ENCODE measurements around the gene LYRM4. TPM values are rescaled to one million over a fixed set of nuclear protein-coding genes. Genes with fewer than 3 reads are reported as not detected.

Gene LYRM4
- total and polyA plus RNA-seq, 2 experiments from 2014 or later: 51.0 to 62.0 TPM

- Histone ChIP-seq H4K20me1 (replicated peaks; ENCODE audit: insufficient read depth) (no peaks in the 10 kb centered on the region), H3F3A (replicated peaks; ENCODE audit: low read depth) (no peaks in the 10 kb centered on the region), H3K4me3 (no peak overlapping the region), H2AFZ (no peak overlapping the region), H3K4me1 (ENCODE audit: insufficient read depth) (peaks cover 6% of the 10 kb centered on the region; the same call in 1 of the 2 replicates), H3K36me3 (ENCODE audit: insufficient read depth) (no peaks in the 10 kb centered on the region), H3K27me3 (ENCODE audit: insufficient read depth) (no peaks in the 10 kb centered on the region), H3K9me2 (ENCODE audit: insufficient read depth) (no peaks in the 10 kb centered on the region), H3K79me2 (replicated peaks; ENCODE audit: insufficient read depth) (no peaks in the 10 kb centered on the region), H3K4me2 (no peak overlapping the region), H3K27ac (ENCODE audit: low read depth) (no peak overlapping the region)
- no peak for DNase-seq (ENCODE audit: low spot score)
- no peak overlapping the region for H3K27ac Mint-ChIP-seq
- H3K4me3 Mint-ChIP-seq: no peak overlapping the region
- H3K36me3 Mint-ChIP-seq (ENCODE audit: low read depth): peaks cover 6% of the 10 kb centered on the region; the same call in 2 of the 3 replicates
- peaks cover 7% of the 10 kb centered on the region for H3K9me3 Mint-ChIP-seq
- peaks cover 10% of the 10 kb centered on the region for H3K27me3 Mint-ChIP-seq (ENCODE audit: insufficient read depth, low read depth, poor library complexity)
- peaks cover 16% of the 10 kb centered on the region for H3K4me1 Mint-ChIP-seq
- TF ChIP-seq POLR2AphosphoS5 (IDR thresholded peaks at IDR 0.05; ENCODE audit: low read depth) (no peak), EZH2 (IDR thresholded peaks at IDR 0.05; ENCODE audit: low read depth, unreplicated experiment) (no peak), CREB1 (CRISPR knock-in tag; IDR thresholded peaks at IDR 0.05; ENCODE audit: low read depth) (no peak), CTCF (conservative IDR thresholded peaks at IDR 0.05; ENCODE audit: low read depth in 2 of 2) (no peak), ZNF462 (CRISPR knock-in tag; IDR thresholded peaks at IDR 0.05) (no peak), EZH2phosphoT487 (IDR thresholded peaks at IDR 0.05; ENCODE audit: unreplicated experiment) (no peak), JUNB (IDR thresholded peaks at IDR 0.05; ENCODE audit: unreplicated experiment) (no peak), NANOG (IDR thresholded peaks at IDR 0.05; ENCODE audit: borderline replicate concordance) (no peak), ZNF331 (CRISPR knock-in tag; IDR thresholded peaks at IDR 0.05; ENCODE audit: low read depth) (no peak), STAT1 (IDR thresholded peaks at IDR 0.05; ENCODE audit: unreplicated experiment) (no peak), ZNF114 (CRISPR knock-in tag; IDR thresholded peaks at IDR 0.05) (no peak), REST (IDR thresholded peaks at IDR 0.05; ENCODE audit: unreplicated experiment) (no peak), ETS1 (IDR thresholded peaks at IDR 0.05) (no peak)
- ATAC-seq: no peak
Measured at GRCh38 chr6:5103250-5103649, 157.5 kb downstream of the LYRM4 start.
